ENCODE results near the gene AZU1. TPM values are rescaled to one million over a fixed set of nuclear protein-coding genes. Genes with fewer than 3 reads are reported as not detected.

Gene AZU1
- total and polyA plus RNA-seq, 2 of the 8 experiments (the other 6 are each of a cell fraction or from before 2014, with no cell fraction given) = 0.80 to 1.3 TPM

DNA sequence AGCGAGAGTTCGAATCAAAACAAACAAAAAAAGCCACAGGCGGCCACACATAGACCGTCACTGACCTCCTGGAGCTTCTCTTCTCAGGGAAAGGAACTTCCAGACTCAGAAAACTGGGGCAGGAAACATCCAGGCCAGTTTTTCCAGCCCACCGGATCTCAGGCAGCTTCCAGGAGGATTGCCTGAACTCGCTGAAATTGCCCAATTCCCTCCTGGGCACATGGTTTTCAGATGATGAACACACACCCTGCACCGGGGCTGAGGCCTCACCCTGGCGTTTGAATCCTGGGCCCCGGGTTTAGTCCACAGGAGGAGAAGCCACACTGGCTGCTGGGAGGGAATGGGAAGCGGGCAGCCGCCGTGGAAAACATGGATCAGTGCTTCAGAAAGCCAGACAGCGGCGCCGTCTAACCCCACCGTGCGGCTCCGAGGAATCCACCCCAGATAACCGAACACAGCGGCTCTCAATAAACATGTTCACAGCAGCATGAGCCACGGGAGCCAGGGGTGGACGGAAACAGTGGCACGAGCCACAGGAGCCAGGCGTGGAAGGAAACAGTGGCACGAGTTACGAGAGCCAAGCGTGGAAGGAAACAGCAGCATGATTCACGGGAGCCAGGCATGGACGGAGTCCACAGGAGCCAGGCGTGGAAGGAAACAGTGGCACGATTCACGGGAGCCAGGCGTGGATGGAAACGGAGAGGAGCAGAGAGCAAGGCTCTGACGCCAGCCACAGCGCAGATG lies 48.6 kb upstream of the AZU1 start (continued):
- TF ChIP-seq, protein P1, sequence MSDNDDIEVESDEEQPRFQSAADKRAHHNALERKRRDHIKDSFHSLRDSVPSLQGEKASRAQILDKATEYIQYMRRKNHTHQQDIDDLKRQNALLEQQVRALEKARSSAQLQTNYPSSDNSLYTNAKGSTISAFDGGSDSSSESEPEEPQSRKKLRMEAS (IDR thresholded peaks at IDR 0.05) = peak; percentile 51; the same call in 1 of the 2 replicates
- TF ChIP-seq TAF7 (optimal IDR thresholded peaks at IDR 0.05; ENCODE audit: borderline replicate concordance, low read depth, low read length) (no peak), POU5F1 (IDR thresholded peaks at IDR 0.05; ENCODE audit: low read depth, low read length) (no peak)
- TF ChIP-seq, protein P2, sequence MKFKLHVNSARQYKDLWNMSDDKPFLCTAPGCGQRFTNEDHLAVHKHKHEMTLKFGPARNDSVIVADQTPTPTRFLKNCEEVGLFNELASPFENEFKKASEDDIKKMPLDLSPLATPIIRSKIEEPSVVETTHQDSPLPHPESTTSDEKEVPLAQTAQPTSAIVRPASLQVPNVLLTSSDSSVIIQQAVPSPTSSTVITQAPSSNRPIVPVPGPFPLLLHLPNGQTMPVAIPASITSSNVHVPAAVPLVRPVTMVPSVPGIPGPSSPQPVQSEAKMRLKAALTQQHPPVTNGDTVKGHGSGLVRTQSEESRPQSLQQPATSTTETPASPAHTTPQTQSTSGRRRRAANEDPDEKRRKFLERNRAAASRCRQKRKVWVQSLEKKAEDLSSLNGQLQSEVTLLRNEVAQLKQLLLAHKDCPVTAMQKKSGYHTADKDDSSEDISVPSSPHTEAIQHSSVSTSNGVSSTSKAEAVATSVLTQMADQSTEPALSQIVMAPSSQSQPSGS (IDR thresholded peaks at IDR 0.05; ENCODE audit: low read length) = no peak
- TF ChIP-seq, protein P3, sequence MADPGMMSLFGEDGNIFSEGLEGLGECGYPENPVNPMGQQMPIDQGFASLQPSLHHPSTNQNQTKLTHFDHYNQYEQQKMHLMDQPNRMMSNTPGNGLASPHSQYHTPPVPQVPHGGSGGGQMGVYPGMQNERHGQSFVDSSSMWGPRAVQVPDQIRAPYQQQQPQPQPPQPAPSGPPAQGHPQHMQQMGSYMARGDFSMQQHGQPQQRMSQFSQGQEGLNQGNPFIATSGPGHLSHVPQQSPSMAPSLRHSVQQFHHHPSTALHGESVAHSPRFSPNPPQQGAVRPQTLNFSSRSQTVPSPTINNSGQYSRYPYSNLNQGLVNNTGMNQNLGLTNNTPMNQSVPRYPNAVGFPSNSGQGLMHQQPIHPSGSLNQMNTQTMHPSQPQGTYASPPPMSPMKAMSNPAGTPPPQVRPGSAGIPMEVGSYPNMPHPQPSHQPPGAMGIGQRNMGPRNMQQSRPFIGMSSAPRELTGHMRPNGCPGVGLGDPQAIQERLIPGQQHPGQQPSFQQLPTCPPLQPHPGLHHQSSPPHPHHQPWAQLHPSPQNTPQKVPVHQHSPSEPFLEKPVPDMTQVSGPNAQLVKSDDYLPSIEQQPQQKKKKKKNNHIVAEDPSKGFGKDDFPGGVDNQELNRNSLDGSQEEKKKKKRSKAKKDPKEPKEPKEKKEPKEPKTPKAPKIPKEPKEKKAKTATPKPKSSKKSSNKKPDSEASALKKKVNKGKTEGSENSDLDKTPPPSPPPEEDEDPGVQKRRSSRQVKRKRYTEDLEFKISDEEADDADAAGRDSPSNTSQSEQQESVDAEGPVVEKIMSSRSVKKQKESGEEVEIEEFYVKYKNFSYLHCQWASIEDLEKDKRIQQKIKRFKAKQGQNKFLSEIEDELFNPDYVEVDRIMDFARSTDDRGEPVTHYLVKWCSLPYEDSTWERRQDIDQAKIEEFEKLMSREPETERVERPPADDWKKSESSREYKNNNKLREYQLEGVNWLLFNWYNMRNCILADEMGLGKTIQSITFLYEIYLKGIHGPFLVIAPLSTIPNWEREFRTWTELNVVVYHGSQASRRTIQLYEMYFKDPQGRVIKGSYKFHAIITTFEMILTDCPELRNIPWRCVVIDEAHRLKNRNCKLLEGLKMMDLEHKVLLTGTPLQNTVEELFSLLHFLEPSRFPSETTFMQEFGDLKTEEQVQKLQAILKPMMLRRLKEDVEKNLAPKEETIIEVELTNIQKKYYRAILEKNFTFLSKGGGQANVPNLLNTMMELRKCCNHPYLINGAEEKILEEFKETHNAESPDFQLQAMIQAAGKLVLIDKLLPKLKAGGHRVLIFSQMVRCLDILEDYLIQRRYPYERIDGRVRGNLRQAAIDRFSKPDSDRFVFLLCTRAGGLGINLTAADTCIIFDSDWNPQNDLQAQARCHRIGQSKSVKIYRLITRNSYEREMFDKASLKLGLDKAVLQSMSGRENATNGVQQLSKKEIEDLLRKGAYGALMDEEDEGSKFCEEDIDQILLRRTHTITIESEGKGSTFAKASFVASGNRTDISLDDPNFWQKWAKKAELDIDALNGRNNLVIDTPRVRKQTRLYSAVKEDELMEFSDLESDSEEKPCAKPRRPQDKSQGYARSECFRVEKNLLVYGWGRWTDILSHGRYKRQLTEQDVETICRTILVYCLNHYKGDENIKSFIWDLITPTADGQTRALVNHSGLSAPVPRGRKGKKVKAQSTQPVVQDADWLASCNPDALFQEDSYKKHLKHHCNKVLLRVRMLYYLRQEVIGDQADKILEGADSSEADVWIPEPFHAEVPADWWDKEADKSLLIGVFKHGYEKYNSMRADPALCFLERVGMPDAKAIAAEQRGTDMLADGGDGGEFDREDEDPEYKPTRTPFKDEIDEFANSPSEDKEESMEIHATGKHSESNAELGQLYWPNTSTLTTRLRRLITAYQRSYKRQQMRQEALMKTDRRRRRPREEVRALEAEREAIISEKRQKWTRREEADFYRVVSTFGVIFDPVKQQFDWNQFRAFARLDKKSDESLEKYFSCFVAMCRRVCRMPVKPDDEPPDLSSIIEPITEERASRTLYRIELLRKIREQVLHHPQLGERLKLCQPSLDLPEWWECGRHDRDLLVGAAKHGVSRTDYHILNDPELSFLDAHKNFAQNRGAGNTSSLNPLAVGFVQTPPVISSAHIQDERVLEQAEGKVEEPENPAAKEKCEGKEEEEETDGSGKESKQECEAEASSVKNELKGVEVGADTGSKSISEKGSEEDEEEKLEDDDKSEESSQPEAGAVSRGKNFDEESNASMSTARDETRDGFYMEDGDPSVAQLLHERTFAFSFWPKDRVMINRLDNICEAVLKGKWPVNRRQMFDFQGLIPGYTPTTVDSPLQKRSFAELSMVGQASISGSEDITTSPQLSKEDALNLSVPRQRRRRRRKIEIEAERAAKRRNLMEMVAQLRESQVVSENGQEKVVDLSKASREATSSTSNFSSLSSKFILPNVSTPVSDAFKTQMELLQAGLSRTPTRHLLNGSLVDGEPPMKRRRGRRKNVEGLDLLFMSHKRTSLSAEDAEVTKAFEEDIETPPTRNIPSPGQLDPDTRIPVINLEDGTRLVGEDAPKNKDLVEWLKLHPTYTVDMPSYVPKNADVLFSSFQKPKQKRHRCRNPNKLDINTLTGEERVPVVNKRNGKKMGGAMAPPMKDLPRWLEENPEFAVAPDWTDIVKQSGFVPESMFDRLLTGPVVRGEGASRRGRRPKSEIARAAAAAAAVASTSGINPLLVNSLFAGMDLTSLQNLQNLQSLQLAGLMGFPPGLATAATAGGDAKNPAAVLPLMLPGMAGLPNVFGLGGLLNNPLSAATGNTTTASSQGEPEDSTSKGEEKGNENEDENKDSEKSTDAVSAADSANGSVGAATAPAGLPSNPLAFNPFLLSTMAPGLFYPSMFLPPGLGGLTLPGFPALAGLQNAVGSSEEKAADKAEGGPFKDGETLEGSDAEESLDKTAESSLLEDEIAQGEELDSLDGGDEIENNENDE (IDR thresholded peaks at IDR 0.05; ENCODE audit: insufficient replicate concordance, low read length) = no peak
